SHP77 treated with DMSO at 0.1 percent for 48 hours (cell line): ENCODE measurements around the gene DPF3.
"Not testable (repeated sequence)": the region's sequence is repeated elsewhere in the genome, so short reads cannot be mapped to it uniquely, and the experiment has no call there.

Source experiments
- DNase-seq: peaks from one replicate; lab custom pipeline; 2025; lab: John Stamatoyannopoulos, UW

The DPF3 gene

DNA sequence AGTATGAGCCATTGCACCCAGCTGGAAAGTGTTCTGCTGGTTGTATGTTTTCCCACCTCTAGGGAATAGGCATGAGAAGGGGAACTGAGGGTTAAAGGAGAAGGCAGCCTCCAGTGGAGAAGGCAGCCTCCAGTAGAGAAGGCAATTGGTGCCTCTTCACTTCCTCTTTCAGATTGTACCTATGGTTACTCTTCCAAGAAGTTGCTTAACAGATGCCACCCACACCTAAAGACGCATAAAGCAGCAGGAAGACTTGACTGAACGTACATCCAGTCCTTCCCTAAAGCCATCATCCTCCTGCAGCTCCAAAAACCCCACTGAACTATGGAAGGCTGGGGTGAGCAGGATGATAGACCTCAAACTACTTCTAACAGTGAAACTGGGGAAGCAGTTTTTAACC lies 13.1 kb downstream of the DPF3 start:
- DNase-seq = no peak

DNA sequence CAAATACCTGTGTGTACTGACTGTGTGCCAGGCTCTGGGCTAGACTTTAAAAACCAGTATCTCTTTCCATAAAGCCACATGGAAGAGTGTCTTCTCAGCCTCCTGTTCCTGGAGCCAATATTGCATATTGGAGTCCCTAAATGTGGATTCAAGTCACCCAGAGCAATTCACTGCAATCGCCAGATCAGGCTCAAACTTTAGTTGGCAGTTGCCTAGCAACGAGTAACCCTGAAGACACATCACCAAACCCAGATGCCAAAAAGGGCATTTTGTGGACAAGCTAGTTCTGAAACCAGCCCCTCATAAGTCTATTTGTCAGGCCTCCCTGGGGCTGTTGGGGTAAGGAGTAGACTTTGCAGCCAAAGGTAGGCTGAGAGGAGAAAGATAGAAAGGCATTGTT lies 13.7 kb downstream of the DPF3 start:
- DNase-seq = no peak

DNA sequence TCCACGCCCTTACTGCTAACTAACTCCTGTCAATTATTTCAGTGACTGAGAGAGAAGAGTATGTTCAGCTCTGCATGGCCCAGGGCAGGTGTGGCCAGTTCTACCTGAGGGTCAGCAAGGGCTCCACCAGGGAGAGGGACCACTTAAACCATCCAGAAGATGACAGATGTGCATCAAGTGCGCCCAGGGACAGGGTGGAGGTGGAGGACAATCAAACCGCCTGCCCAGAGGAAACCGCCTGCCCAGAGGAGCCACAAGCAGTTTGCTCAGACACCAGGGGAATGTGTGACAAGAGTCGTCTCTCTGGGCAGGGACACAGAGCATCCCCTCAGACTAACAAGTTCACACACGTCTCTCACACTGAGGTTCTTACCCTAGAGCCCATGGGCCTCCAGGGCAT lies 14.5 kb downstream of the DPF3 start:
- no peak for DNase-seq

DNA sequence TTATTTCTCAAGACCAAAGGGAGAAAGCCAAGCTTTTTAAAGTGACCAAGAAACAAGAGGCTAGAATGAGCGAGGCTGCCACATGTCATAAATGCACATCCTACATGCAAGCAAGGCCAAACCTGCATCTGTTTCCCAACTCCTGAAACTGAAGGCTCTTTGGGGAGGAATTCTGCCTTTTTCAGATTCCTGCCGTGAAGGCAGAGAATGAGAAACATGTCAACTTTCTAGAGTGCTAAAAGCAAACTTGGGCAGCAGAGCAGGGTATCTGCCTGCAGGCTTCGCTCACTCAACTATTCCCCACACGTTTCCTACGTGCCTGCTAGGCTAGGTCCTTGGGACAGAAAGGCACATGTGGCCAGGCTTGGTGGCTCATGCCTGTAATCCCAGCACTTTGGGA lies 15.2 kb downstream of the DPF3 start:
- no peak for DNase-seq

DNA sequence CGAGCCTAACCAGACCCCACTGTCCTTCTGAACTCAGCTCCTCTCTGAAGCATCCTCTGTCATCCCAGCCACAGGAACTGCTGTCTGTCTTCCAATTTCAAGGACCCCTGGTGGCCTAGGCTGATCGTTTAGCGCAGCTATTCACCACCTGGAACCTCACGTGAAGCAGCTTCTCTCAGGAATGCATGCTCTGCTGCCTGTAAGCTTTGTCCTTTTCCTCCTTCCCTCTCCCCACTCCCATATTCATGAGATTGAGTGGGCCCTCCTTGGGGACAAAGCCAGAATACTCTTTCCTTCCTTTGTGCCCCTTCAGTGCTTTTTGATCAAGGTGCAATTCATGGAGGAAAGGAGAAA lies 17.2 kb downstream of the DPF3 start:
- DNase-seq = no peak

DNA sequence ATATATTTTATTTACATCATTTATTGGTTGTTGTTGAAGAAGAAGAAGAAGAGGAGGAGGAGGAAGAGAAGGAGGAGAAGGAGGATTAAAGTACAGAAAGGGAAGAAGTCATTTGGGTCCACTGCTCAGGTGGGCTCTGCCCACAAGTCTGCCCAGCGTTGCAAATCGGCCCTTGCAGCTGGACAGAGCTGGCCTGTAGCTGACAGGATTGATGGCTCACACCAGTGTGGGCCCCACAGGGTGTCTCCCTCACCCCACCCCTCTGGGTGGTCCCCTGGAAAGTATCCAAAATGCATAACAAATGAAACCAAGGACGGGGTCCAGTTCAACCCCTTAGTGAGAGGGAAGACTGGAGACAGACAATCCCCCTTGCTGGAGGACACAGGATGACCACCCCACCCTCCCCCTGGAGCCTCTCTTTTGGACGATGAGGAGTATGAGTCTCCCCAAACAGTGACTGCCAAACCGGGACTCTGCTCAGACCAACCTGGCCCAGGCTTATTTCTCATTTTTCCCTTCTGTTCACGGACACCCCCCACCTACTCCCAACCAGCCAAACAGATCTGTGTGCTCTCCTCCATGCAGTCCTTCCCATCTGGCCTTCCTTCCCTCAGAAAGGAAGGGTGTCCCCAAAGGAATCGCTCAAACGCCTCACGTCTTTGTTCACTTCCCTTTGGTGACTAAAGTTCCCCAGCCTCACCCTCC lies 17.7 kb downstream of the DPF3 start:
- DNase-seq = no peak

DNA sequence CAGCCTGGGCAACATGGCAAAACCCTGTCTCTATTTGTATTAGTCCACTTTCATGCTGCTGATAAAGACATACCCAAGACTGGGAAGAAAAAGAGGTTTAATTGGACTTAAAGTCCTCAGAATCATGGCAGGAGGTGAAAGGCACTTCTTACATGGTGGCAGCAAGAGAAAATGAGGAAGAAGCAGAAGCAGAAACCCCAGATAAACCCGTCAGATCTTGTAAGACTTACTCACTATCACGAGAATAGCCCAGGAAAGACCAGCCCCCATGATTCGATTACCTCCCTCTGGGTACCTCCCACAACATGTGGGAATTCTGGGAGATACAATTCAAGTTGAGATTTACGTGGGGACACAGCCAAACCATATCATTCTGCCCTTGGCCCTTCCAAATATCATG lies 23.0 kb downstream of the DPF3 start:
- DNase-seq = not testable (repeated sequence)

DNA sequence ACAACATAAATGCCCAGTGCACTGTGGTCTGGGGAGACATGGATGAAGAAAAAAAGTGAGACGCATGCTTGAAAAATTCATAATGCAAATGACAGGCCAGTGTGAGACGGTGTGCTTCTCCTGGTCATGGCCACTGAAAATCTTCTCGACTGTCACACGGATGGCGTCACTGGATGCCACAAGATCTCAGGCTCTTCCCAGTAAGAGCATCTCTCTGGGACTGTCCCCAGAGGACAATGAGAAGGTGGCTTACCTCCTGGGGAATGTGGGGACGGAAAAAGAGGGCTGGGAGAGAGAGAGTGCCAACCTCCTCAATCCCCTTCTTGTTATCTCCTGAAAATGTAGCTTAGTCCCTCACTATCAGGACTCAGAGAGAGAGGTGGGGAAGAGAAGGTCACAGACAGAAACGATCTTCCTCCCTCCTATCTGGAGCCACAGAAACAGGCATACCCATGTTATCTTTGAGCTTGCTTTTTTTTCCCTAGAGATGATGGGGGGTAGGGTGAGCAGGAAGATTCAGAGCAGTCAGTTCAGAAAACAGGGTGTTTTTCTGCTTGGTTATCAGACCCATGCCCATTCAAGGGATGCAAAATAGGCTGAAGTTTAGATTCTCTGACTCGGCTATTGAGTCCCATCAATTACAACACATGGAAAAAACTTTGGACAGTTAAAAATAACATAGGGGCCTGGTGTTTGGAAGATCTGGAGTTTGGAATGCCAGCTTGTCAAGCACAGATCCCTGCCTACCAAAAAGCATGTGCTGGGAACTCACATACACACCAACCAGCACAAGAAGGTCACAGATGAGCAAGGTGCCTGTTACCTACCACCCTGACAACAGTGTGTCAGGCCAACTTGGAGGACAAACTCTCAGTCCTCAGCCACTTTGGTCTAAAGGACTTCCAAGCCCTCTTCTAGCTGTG lies 24.2 kb downstream of the DPF3 start:
- no peak for DNase-seq

DNA sequence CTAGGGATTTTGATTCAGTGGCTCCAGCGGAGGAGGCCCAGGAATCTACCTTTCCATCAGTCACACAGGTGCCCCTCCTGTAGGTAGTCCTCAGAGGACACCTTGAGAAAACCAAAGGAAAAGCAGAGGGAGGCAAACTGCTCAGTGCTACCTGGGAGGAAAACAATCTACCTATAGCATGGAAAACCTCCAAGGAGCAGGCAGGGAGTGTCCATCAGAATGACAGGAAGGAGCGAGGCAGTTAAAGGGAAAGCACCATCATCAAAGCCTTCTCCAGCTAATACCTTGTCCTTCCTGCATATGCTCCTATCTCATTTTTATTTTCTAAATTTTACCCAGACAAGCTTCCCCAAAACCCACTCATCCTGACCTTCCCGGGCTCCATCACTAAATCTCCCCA lies 25.4 kb downstream of the DPF3 start:
- no peak for DNase-seq

DNA sequence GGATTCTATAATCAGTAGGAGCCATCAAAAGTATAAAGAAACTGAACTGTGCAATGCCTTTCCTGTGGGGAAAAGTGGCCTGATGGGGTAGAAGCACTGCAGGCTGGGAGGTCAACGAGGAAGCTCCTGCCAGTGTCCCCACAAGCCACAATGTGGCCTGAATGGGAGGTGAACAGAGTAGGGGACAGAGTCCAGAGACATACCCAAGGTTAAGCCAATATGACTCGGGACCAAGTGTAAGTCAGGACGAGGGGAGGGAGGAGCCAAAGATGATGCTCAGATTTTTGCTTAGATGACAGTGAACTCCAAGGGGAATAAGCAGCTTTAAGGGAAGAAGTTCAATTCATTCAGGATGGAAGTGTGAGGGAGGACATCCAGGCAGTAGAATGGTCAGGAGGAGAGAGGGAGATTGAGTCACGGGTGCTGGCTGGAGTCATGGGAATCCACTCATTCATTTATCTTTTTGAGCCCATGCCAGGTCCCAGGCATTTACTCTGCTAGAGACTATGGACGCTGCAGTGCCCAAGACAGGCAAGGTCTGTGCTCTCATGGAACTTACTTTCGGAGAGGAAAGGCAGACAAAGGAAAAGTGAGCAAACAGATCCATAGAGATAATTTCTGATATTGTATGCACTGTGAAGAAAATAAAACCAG lies 29.1 kb downstream of the DPF3 start:
- no peak for DNase-seq

DNA sequence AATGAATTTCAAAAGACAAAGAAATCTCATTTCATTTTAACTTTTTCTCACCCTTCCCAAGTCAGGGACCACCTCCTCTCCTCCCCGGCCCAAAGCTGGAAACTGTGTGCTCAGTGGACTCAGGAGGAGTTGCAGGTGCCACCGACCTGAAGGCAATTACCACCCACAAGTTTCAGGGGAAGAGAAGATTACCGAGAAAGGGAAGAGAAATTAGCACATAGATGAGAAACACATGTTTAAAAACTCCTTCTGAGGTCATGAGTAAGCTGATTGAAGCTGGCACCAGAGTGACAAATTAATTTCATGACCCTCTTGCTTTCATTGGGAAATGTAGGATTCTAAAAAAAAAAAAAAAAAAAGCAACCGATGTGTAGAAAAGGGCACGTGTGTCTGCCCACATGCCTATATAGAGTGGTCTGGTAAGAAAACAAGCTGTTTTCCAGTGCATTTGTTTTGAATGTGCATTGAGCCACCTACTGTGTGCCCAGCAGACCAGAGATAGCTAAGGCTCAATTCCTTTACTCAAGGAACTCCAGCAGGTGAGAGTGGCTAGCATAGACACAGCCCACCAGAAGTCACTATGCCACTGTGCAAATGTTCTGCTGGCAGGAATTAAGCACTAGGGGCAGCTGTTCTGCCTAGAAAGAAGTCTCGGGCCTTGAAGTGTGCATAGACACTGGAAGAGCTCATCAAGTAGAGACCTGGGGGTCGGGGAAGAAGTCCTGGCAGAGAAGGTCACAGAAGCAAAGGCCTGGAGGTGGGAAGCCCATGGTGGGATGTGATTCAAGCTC lies 30.5 kb downstream of the DPF3 start:
- no peak for DNase-seq

DNA sequence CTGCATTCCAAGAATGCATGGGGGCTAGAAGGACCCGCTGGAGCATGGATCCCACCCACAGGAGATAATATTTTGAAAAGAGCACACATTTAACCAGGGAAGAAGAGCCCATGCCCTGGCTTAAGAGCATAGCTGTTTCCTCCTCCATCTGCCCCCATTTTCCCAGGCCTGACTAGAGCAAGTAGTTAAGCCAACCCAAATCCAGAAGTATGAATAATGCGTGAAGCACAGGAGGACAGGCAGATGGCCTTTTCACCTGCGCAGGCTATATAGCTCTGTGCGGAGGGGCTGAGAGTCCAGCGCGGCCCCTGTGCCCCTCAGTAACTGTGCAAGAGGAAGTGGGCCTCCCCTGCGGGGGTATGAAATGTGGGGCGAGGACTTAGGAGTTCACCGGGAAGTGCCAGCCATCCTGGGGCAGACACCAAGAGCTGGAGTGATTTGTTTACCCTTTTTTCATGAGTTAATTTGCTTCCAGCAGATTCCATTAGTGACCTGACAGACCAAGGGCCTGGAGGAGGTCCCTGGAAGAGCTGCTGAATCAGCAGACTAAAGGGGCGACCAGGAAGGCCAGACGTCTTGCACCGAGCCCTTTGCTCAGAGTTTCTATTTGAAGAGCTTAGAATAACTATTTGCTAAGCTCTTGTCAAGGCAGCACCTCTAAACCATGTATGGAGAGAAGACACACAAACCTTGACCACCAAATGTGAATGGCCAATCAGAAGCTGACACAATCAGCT lies 37.2 kb downstream of the DPF3 start:
- DNase-seq = no peak

DNA sequence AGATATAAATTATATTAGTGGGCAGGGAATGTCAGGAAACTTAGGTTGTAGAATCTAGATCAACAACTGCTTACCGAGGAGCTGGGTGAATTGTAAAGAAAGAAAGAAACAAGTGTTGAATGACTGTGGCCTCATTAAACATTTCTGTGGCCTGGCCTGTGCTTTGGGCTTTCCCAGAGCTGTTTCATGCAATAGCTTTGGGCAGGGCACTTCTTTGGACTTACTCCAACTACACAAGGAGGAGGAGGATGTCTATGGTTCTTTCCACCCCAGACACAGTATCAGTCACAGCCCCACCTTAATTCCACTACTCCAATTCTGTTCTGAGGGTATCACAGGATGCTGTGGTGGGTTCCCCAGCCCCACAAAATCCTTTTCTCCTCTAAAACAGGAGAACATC lies 38.0 kb downstream of the DPF3 start:
- DNase-seq = no peak

DNA sequence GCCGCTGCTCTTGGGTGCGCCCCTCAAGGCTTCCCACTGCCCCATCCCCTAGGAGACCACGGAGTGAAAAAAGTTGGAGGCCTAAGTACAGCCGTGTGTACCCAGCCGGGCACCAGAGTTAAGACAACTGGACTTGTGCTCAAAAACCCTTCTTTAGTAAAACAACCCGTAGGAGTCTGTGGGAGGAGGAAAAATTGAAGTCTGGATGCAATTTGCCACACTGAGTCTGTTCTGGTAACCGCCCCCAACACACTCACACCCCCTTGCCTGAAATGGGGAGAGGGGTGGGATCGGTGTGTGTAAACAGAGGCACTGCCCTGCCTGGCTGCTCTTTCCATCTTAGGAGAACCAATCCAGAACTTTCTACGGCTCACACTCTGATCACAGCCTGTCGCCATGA lies 41.7 kb downstream of the DPF3 start:
- no peak for DNase-seq

DNA sequence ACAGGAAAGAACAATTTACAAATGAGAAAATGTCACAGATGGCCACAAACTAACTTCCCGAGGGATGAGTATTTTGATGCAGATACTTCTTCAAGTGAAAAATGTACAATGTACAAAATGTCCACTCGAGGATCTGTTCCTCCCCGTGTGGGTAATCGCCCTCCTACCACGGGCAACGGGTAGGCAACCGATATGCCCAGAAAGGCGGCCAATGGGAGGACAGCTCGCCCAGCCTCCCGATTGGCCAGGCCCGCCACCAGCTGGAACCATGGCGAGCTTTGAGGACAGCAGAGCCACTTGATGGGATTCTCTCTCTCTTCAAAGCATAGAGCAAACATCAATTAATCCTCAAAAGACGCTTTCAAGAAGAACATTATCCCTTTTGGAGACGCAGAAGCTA lies 42.3 kb downstream of the DPF3 start:
- no peak for DNase-seq

DNA sequence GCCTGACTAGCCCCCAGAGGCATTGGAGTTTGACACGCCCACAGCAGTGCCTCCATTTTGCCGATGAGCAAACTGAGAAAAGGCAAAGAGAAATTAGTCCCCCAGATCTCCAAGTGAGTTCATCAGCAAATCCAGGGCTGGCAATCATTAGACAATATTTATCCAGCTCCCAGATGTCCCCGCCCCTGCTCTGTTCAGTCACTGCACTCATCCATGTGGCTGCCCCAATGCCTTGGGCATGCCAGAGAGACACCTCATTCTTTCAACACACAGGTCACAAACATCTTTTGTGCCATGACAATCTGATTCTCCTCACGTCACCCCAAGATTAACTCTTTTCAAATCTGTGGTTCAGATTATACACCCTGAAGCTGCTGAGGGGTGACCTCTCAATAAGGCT lies 43.5 kb downstream of the DPF3 start:
- no peak for DNase-seq

DNA sequence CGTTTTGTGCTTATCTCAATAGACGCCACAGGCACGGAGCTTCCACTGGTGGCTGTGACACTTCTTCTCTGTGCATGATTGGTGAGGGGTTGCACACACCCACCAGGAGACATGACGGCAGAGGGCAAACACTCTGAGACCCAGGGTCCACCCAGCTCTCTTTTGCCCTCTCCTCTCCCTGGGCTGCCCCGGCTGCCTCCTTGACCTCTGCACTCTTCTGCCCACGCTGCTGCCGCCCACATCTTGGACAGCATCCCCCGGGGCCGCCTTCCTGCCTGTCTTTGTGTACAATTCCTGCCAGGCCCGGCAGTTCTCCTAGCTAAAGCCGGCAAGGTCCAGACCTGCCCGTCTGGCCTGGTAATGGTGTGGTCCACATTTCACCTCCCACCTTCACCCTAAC lies 44.7 kb downstream of the DPF3 start:
- no peak for DNase-seq

DNA sequence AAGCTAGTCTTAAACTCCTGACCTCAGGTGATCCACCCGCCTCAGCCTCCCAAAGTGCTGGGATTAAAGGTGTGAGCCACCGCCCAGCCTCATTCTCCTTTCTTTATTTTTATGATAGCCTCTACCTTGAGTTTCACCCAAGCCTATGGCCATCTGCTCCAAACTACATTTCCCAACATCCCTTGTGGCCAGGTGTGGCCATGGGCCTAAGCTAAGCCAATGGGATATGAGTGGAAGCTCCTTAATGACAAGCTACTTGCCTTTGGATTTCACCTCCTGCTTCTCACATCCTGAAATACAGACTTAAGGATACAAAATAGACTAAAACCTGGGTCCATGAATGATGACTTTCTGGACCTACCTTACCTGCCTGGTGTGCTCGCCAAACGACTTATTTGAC lies 46.2 kb downstream of the DPF3 start:
- no peak for DNase-seq

DNA sequence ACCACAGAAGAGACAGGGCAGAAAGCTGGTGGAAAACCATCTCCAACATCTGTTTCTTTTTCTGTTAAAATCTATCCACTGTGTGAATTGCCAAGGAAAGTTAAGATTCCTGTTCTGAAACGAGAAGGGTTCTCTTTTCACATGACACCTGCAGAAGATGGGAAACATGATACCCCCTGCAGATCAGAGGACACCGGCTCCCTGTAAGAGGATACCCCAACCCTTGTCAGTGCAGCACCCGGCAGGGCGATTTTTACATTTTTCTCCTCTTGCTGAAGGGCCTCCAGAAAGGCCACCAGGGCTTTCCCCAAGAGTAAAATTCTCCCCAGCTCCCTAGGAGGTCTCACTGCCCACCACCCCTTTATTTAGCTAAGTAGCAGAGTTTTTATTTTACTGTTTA lies 48.2 kb downstream of the DPF3 start:
- DNase-seq = no peak

DNA sequence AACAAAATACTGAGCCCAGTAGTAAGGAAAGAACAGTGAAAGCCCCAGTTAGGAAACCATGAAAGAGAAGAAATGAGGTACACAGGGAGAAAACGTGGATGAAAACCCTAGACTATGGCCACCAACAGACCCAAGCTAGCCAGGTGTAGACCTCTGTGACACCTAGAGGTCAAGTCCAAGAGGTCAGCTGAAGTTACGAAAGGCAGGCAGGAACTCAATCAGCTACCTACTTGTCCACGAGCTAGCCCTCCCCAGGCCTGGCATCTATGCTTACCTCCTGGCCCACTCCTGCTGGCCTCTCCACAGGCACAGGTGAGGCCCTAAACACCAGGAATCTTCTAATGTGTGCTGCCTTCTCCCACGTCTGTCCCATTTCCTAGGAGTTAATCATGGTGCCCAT lies 48.7 kb downstream of the DPF3 start:
- no peak for DNase-seq

DNA sequence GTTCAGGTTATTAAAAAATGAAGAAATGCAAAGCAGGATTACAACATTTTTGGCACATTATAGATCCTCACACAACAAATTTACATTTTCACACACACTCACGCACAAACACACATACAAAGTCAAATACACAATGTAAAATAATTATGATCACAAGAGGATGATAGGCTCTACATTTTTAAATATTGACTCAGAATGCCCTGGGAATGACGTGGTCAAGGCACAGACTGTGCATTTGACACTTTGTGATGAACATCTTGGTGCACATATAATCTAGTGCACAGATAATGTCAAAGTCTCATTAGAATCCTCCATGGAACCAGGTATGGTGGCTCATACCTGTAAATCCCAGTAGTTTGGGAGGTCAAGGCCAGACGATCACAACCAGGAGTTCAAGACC lies 49.4 kb downstream of the DPF3 start:
- DNase-seq = no peak
